Activated CD4-positive, alpha-beta memory T cell treated with anti-CD3 and anti-CD28 coated beads, Interleukin-2, amount 10 ng/mL, durations not matched to agents 7 days and 5 days (primary cell): ENCODE measurements around the gene FASN. TPM values are rescaled to one million over a fixed set of nuclear protein-coding genes. Genes with fewer than 3 reads are reported as not detected.

ENCODE experiments used
- CTCF ChIA-PET: fragments of 350-600 bp; sonication (Branson Sonifier 250); formaldehyde crosslinking; loops from one replicate; lab custom pipeline; 2021; ENCODE audit warnings: antibody characterized with exemption, inconsistent platforms; lab: Charles Lee
- POLR2A ChIA-PET: fragments of 350-600 bp; sonication (Branson Sonifier 250); formaldehyde crosslinking; loops from one replicate; lab custom pipeline; 2021; ENCODE audit warnings: antibody characterized with exemption; lab: Charles Lee
- DNase-seq: peaks from one replicate; pipeline ENCODE4 v3.0.0-alpha.2; 2020
- H3K27ac Mint-ChIP-seq: one replicate; pipeline ENCODE4 v1.8.0; 2021; ENCODE audit warnings: mild to moderate bottlenecking, mixed read lengths
- H3K27me3 Mint-ChIP-seq: one replicate; pipeline ENCODE4 v1.8.0; 2021; ENCODE audit warnings: mixed read lengths
- H3K36me3 Mint-ChIP-seq: one replicate; pipeline ENCODE4 v1.8.0; 2021; ENCODE audit warnings: low read depth, mixed read lengths
- H3K4me1 Mint-ChIP-seq: one replicate; pipeline ENCODE4 v1.8.0; 2021; ENCODE audit warnings: mixed read lengths
- H3K4me3 Mint-ChIP-seq: one replicate; pipeline ENCODE4 v1.8.0; 2021; ENCODE audit warnings: mild to moderate bottlenecking, mixed read lengths
- H3K9me3 Mint-ChIP-seq: one replicate; pipeline ENCODE4 v1.8.0; 2021; ENCODE audit warnings: mixed read lengths
- total RNA-seq, 2 experiments: library from RNA; stranded (reverse); gene quantifications; one replicate each; pipeline ENCODE4 v1.2.3, GENCODE V29; 2021

Gene FASN
- total RNA-seq, 2 experiments from 2014 or later = 181 to 191 TPM

GRCh38 chr17:82033359-82034085 lies 64.5 kb downstream of the FASN start:
- H3K36me3 Mint-ChIP-seq = peaks cover 10% of the 10 kb centered on the region
- H3K9me3 Mint-ChIP-seq = no peaks in the 10 kb centered on the region
- CTCF ChIA-PET = no interaction called here
- H3K4me3 Mint-ChIP-seq = no peak overlapping the region
- no peaks in the 10 kb centered on the region for H3K27me3 Mint-ChIP-seq
- POLR2A ChIA-PET = interaction anchor here (0.6 to 5.3 kb wide), 2 partner anchors 12 to 335 kb away, joined by 3 to 41 read pairs; partner anchors contain the start of genes CENPX and LRRC45
- no peak for DNase-seq
- no peak overlapping the region for H3K27ac Mint-ChIP-seq
- peaks cover 30% of the 10 kb centered on the region for H3K4me1 Mint-ChIP-seq

- peak; percentile 58 for DNase-seq
- Mint-ChIP-seq H3K4me1 (peaks cover 30% of the 10 kb centered on the region), H3K27ac (no peak overlapping the region), H3K4me3 (peak overlapping the region; percentile 37), H3K9me3 (no peaks in the 10 kb centered on the region), H3K36me3 (peaks cover 15% of the 10 kb centered on the region), H3K27me3 (no peaks in the 10 kb centered on the region)
- ChIA-PET POLR2A (interaction anchor here (3.7 kb wide), 1 partner anchor 10 kb away, joined by 15 read pairs; the partner anchor contains the start of gene CENPX), CTCF (no interaction called here)
These were observed 66.0 kb downstream of the FASN start for GRCh38 chr17:82031885-82032627.

GRCh38 chr17:82031303-82031884 lies 66.6 kb downstream of the FASN start, which contains the start of gene RAC3:
TSS of gene RAC3 (plus strand) at chr17:82031678. CDS start at chr17:82031762, 84 bp downstream.
- peaks cover 15% of the 10 kb centered on the region for H3K36me3 Mint-ChIP-seq
- peaks cover 30% of the 10 kb centered on the region for H3K4me1 Mint-ChIP-seq
- no peak for DNase-seq
- H3K9me3 Mint-ChIP-seq = no peaks in the 10 kb centered on the region
- ChIA-PET POLR2A (interaction anchor here (0.9 to 3.7 kb wide), 6 partner anchors 10 to 175 kb away, joined by 3 to 15 read pairs (median 7); partner anchors contain the start of genes ALYREF, ANAPC11, ARHGDIA and CENPX), CTCF (interaction anchor here (1.2 to 1.3 kb wide), 2 partner anchors 205 to 516 kb away, joined by 3 to 4 read pairs; no protein-coding TSS in a partner anchor)
- H3K27me3 Mint-ChIP-seq = no peaks in the 10 kb centered on the region
- H3K4me3 Mint-ChIP-seq = peak within 1 kb of the TSS; percentile 78
- H3K27ac Mint-ChIP-seq = peak within 1 kb of the TSS; percentile 56

- ChIA-PET CTCF (interaction anchor here (0.6 to 2.3 kb wide), 23 partner anchors 11 to 517 kb away, joined by 3 to 16 read pairs (median 4); partner anchors contain the start of gene CCDC57), POLR2A (interaction anchor here (0.6 to 3.7 kb wide), 24 partner anchors 7 to 328 kb away, joined by 3 to 15 read pairs (median 3); partner anchors contain the start of genes ALYREF, ANAPC11, ARHGDIA and CENPX)
- no peaks in the 10 kb centered on the region for H3K27me3 Mint-ChIP-seq
- H3K4me1 Mint-ChIP-seq = peaks cover 31% of the 10 kb centered on the region
- H3K9me3 Mint-ChIP-seq = no peaks in the 10 kb centered on the region
- peak overlapping the region; percentile 78 for H3K4me3 Mint-ChIP-seq
- DNase-seq = peak; percentile 86
- H3K36me3 Mint-ChIP-seq = peaks cover 20% of the 10 kb centered on the region
- H3K27ac Mint-ChIP-seq = peak overlapping the region; percentile 56
These were observed 67.3 kb downstream of the FASN start for GRCh38 chr17:82030470-82031302.

DNA sequence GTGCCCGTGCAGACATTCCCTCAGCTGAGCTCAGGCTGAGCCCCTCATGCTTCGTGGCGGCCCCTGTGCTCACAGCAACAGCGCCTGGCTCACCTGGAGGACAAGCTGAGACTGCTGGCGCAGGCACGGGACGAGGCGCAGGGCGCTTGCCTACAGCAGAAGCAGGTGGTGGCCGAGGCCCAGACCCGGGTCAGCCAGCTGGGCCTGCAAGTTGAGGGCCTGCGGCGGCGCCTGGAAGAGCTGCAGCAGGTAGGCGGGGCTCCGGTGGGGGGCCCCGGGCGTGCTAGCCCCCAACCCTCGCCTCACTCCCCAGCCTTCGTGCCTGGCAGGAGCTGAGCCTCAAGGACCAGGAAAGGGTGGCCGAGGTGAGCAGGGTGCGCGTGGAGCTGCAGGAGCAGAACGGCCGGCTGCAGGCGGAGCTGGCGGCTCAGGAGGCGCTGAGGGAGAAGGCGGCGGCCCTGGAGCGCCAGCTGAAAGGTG lies 68.0 kb downstream of the FASN start:
- no peak overlapping the region for H3K4me3 Mint-ChIP-seq
- CTCF ChIA-PET = interaction anchor here (0.8 to 2.3 kb wide), 15 partner anchors 8 to 518 kb away, joined by 3 to 16 read pairs (median 5); partner anchors contain the start of genes CCDC57 and DCXR
- no peaks in the 10 kb centered on the region for H3K27me3 Mint-ChIP-seq
- H3K9me3 Mint-ChIP-seq = no peaks in the 10 kb centered on the region
- DNase-seq = no peak
- POLR2A ChIA-PET = interaction anchor here (0.6 to 3.7 kb wide), 23 partner anchors 8 to 327 kb away, joined by 3 to 15 read pairs (median 3); partner anchors contain the start of genes ALYREF, ANAPC11, CENPX and DCXR
- no peak overlapping the region for H3K27ac Mint-ChIP-seq
- H3K36me3 Mint-ChIP-seq = peaks cover 14% of the 10 kb centered on the region
- H3K4me1 Mint-ChIP-seq = peaks cover 26% of the 10 kb centered on the region

DNA sequence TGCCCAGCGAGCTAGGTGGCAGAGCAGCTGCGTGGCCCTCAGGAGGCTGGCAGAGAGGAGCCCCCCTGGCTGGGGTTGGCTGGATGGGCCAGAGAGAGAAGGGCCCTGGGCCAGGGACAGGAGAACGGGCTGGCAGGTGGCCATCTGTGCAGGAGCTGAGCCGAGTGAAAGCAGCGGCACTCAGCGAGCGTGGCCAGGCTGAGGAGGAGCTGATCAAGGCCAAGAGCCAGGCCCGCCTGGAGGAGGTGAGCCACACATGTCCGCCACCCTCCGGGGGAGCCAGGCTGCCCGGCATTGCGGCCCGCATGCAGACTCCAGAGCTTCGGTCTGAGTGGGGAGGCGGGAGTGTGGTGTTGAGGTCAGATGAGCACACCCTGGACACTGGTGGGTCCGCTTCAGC lies 68.6 kb downstream of the FASN start:
- CTCF ChIA-PET = interaction anchor here (1.3 to 2.3 kb wide), 5 partner anchors 8 to 134 kb away, joined by 3 to 16 read pairs (median 6); partner anchors contain the start of gene DCXR
- H3K9me3 Mint-ChIP-seq = no peaks in the 10 kb centered on the region
- H3K4me1 Mint-ChIP-seq = peaks cover 28% of the 10 kb centered on the region
- no peaks in the 10 kb centered on the region for H3K27me3 Mint-ChIP-seq
- H3K36me3 Mint-ChIP-seq = peaks cover 12% of the 10 kb centered on the region
- DNase-seq = no peak
- POLR2A ChIA-PET = interaction anchor here (1.1 to 3.7 kb wide), 10 partner anchors 8 to 327 kb away, joined by 3 to 15 read pairs (median 5); partner anchors contain the start of genes CENPX, DCXR and MRPL12
- H3K27ac Mint-ChIP-seq = no peak overlapping the region
- H3K4me3 Mint-ChIP-seq = peak overlapping the region; percentile 34

GRCh38 chr17:82028966-82029365 lies 69.1 kb downstream of the FASN start:
- Mint-ChIP-seq H3K4me1 (peaks cover 33% of the 10 kb centered on the region), H3K27me3 (no peaks in the 10 kb centered on the region), H3K27ac (no peak overlapping the region), H3K36me3 (peaks cover 12% of the 10 kb centered on the region), H3K9me3 (no peaks in the 10 kb centered on the region), H3K4me3 (no peak overlapping the region)
- no peak for DNase-seq
- ChIA-PET POLR2A (interaction anchor here (1.1 kb wide), 1 partner anchor 11 kb away, joined by 3 read pairs; no protein-coding TSS in a partner anchor), CTCF (interaction anchor here (1.3 to 2.3 kb wide), 4 partner anchors 9 to 126 kb away, joined by 4 to 16 read pairs (median 10); partner anchors contain the start of gene DCXR)

Other genes starting within 250 kb of the FASN start
- gene P4HB, start 237.7 kb downstream of the FASN start, total RNA-seq = 100 to 1,000 TPM; 483 to 496 TPM
- gene ARHGDIA, start 226.9 kb downstream of the FASN start, total RNA-seq = 100 to 1,000 TPM; 636 to 661 TPM
- gene ALYREF, start 206.7 kb downstream of the FASN start, total RNA-seq = 100 to 1,000 TPM; 159 to 160 TPM
- gene ANAPC11, start 206.5 kb downstream of the FASN start, total RNA-seq = 10 to 100 TPM; 95.9 to 98.4 TPM
- under 1 TPM in 1 of 2 experiments, not detected in 1; 0.38 TPM for gene NPB, start 196.0 kb downstream of the FASN start, total RNA-seq
- gene PCYT2, start 186.8 kb downstream of the FASN start, total RNA-seq = 10 to 100 TPM; 41.6 to 44.4 TPM
- gene SIRT7, start 180.1 kb downstream of the FASN start, total RNA-seq = 10 to 100 TPM; 55.8 to 58.4 TPM
- 10 to 100 TPM; 35.2 to 36.5 TPM for gene MAFG, start 170.5 kb downstream of the FASN start, total RNA-seq
- 10 to 100 TPM; 25.8 to 34.7 TPM for gene PYCR1, start 160.9 kb downstream of the FASN start, total RNA-seq
- not detected for gene MYADML2, start 151.0 kb downstream of the FASN start, total RNA-seq
- under 1 TPM in 1 of 2 experiments, not detected in 1; 0.15 TPM for gene NOTUM, start 137.0 kb downstream of the FASN start, total RNA-seq
- gene ASPSCR1, start 120.6 kb downstream of the FASN start, total RNA-seq = 10 to 100 TPM; 25.3 to 29.9 TPM
- gene CENPX, start 75.4 kb downstream of the FASN start, total RNA-seq = 10 to 100 TPM; 52.7 to 54.7 TPM
- 10 to 100 TPM; 34.8 to 35.5 TPM for gene LRRC45, start 74.9 kb downstream of the FASN start, total RNA-seq
- gene RAC3, start 66.6 kb downstream of the FASN start, total RNA-seq = 1 to 10 TPM; 7.9 to 8.1 TPM
- 10 to 100 TPM; 93.9 to 95.2 TPM for gene DCXR, start 60.5 kb downstream of the FASN start, total RNA-seq
- 10 to 100 TPM; 26.3 to 28.4 TPM for gene RFNG, start 46.4 kb downstream of the FASN start, total RNA-seq
- 10 to 100 TPM; 69.0 to 75.6 TPM for gene GPS1, start 46.3 kb downstream of the FASN start, total RNA-seq
- gene DUS1L, start 32.4 kb downstream of the FASN start, total RNA-seq = 10 to 100 TPM; 98.8 to 99.3 TPM
- gene CCDC57, start 114.6 kb upstream of the FASN start, total RNA-seq = 10 to 100 TPM; 49.8 to 54.9 TPM
- gene SLC16A3, start 130.8 kb upstream of the FASN start, total RNA-seq = 100 to 1,000 TPM; 206 to 210 TPM
- gene CSNK1D, start 175.5 kb upstream of the FASN start, total RNA-seq = 100 to 1,000 TPM; 116 TPM
- 100 to 1,000 TPM; 138 to 140 TPM for gene CD7, start 219.4 kb upstream of the FASN start, total RNA-seq
- gene SECTM1, start 235.5 kb upstream of the FASN start, total RNA-seq = 10 to 100 TPM; 18.3 to 18.5 TPM